Stomach (tissue), 4 donors: Measurements from ENCODE around the gene PROZ.

Source experiments
- CTCF ChIP-seq, 7 experiments: fragments of 450-650 bp in 4 of 7; fragments of 200-600 bp in 3 of 7; sonication (generic) in 3 of 7; IDR thresholded peaks; one replicate each; pipeline ENCODE4 v1.5.1; 2016 to 2019; ENCODE audit warnings: antibody characterized with exemption in 7 of 7, control low read depth in 2 of 7, mild to moderate bottlenecking in 1 of 7
- EP300 ChIP-seq: sonication (generic); formaldehyde crosslinking; IDR thresholded peaks from one replicate; pipeline ENCODE4 v1.6.1; 2017; ENCODE audit warnings: antibody characterized with exemption
- POLR2A ChIP-seq, 4 donors: fragments of 450-650 bp; IDR thresholded peaks; one replicate each; pipeline ENCODE4 v1.6.1; 2016; ENCODE audit warnings: antibody characterized with exemption in 4 of 4, control low read depth in 2 of 4, mild to moderate bottlenecking in 1 of 4, moderate library complexity in 1 of 4
- POLR2AphosphoS5 ChIP-seq, 3 donors: sonication (generic); formaldehyde crosslinking; IDR thresholded peaks; one replicate each; pipeline ENCODE4 v1.6.1; 2016; ENCODE audit warnings: antibody characterized with exemption in 3 of 3

GRCh38 chr13:113201815-113202214 lies 43.4 kb downstream of the PROZ start:
- TF ChIP-seq POLR2A (IDR thresholded peaks at IDR 0.05) (no peak), POLR2AphosphoS5 (IDR thresholded peaks at IDR 0.05) (no peak), CTCF (IDR thresholded peaks at IDR 0.05) (no peak), EP300 (no peak)
